MM.1S (cell line): Measurements from ENCODE around the gene KIF5A.

Source experiments
- DNase-seq: peaks from one replicate; pipeline ENCODE4 v3.0.0-alpha.2; 2015
- H2AFZ ChIP-seq: fragments of 300-600 bp; sonication (generic); 2 replicates; pipeline ENCODE4 v1.6.0; 2016; ENCODE audit warnings: antibody characterized with exemption, low read length
- H3F3A ChIP-seq: fragments of 300-600 bp; sonication (generic); 2 replicates; pipeline ENCODE4 v1.6.1; 2016; ENCODE audit warnings: mild to moderate bottlenecking, antibody characterized with exemption, low read length, moderate library complexity, mixed read lengths; ENCODE audit not compliant: insufficient read depth
- H3K27ac ChIP-seq: fragments of 300-600 bp; sonication (generic); 2 replicates; pipeline ENCODE4 v1.5.1; 2016; ENCODE audit warnings: mild to moderate bottlenecking, low read length
- H3K27me3 ChIP-seq: fragments of 300-600 bp; sonication (generic); replicated peaks from 2 replicates; pipeline ENCODE4 v1.6.0; 2016; ENCODE audit warnings: low read length; ENCODE audit not compliant: insufficient read depth
- H3K36me3 ChIP-seq: fragments of 300-600 bp; sonication (generic); replicated peaks from 2 replicates; pipeline ENCODE4 v1.6.1; 2016; ENCODE audit warnings: mild to moderate bottlenecking, low read length, mixed read lengths; ENCODE audit not compliant: insufficient read depth
- H3K4me1 ChIP-seq: fragments of 300-600 bp; sonication (generic); 2 replicates; pipeline ENCODE4 v1.6.1; 2016; ENCODE audit warnings: low read length, mixed read lengths
- H3K4me2 ChIP-seq: fragments of 300-600 bp; sonication (generic); 2 replicates; pipeline ENCODE4 v1.6.0; 2016; ENCODE audit warnings: low read depth, low read length
- H3K4me3 ChIP-seq: fragments of 300-600 bp; sonication (generic); 2 replicates; pipeline ENCODE4 v1.5.1; 2016; ENCODE audit warnings: low read length, mixed read lengths
- H3K79me2 ChIP-seq: fragments of 300-600 bp; sonication (generic); 2 replicates; pipeline ENCODE4 v1.6.1; 2016; ENCODE audit warnings: mixed run types, low read length, mixed read lengths
- H3K9ac ChIP-seq: fragments of 300-600 bp; sonication (generic); 2 replicates; pipeline ENCODE4 v1.6.1; 2016; ENCODE audit warnings: low read length, mixed read lengths
- H3K9me2 ChIP-seq: fragments of 300-600 bp; sonication (generic); replicated peaks from 2 replicates; pipeline ENCODE4 v1.6.1; 2016; ENCODE audit warnings: mild to moderate bottlenecking, low read length, mixed read lengths; ENCODE audit not compliant: insufficient read depth
- H3K9me3 ChIP-seq: fragments of 300-600 bp; sonication (generic); replicated peaks from 2 replicates; pipeline ENCODE4 v1.6.1; 2016; ENCODE audit warnings: mild to moderate bottlenecking, low read length, mixed read lengths; ENCODE audit not compliant: insufficient read depth
- H4K20me1 ChIP-seq: fragments of 300-600 bp; sonication (generic); 2 replicates; pipeline ENCODE4 v1.6.1; 2016; ENCODE audit warnings: mild to moderate bottlenecking, low read length, moderate library complexity, mixed read lengths; ENCODE audit not compliant: insufficient read depth
- EZH2 ChIP-seq: fragments of 300-600 bp; sonication (generic); optimal IDR thresholded peaks from 2 replicates; pipeline ENCODE3; 2017; ENCODE audit warnings: low read depth, mild to moderate bottlenecking, antibody characterized with exemption, low read length, mixed read lengths
- EZH2phosphoT487 ChIP-seq: fragments of 300-600 bp; sonication (generic); IDR thresholded peaks from 2 replicates; pipeline ENCODE4 v1.6.1; 2018; ENCODE audit warnings: antibody characterized with exemption, low read length
- TF ChIP-seq, protein P1 (sequence below): fragments of 300-600 bp; sonication (generic); IDR thresholded peaks from 2 replicates; pipeline ENCODE4 v1.5.1; 2016; ENCODE audit warnings: antibody characterized with exemption, low read length, mixed read lengths

KIF5A gene

DNA sequence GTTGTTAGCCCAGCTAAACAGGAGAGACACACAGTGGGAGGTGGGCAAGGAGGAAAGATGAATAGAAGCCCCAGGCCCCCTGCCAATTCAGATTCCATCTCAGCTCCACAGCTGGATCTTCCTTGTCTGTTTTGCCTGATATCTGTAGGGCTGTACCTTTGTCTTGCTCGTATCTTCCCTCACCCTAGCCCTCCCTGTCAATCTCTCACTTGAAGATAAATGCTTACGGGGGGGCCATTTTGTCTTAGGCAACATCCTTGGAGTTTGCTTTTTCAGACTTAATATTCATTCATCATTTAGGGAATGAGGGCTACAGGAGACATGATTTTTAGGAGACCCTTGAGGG, 2.4 kb downstream of the KIF5A start:
- no peak for TF ChIP-seq EZH2phosphoT487
- TF ChIP-seq, protein P1, sequence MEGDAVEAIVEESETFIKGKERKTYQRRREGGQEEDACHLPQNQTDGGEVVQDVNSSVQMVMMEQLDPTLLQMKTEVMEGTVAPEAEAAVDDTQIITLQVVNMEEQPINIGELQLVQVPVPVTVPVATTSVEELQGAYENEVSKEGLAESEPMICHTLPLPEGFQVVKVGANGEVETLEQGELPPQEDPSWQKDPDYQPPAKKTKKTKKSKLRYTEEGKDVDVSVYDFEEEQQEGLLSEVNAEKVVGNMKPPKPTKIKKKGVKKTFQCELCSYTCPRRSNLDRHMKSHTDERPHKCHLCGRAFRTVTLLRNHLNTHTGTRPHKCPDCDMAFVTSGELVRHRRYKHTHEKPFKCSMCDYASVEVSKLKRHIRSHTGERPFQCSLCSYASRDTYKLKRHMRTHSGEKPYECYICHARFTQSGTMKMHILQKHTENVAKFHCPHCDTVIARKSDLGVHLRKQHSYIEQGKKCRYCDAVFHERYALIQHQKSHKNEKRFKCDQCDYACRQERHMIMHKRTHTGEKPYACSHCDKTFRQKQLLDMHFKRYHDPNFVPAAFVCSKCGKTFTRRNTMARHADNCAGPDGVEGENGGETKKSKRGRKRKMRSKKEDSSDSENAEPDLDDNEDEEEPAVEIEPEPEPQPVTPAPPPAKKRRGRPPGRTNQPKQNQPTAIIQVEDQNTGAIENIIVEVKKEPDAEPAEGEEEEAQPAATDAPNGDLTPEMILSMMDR = no peak
- TF ChIP-seq EZH2 = no peak
- H3K4me2 ChIP-seq = no peak overlapping the region
- no peak overlapping the region for H3K9ac ChIP-seq
- no peaks in the 10 kb centered on the region for H3K9me3 ChIP-seq
- no peak overlapping the region for H2AFZ ChIP-seq
- no peak overlapping the region for H3K4me3 ChIP-seq
- no peaks in the 10 kb centered on the region for H4K20me1 ChIP-seq
- no peak overlapping the region for H3K27ac ChIP-seq
- no peak for DNase-seq
- no peaks in the 10 kb centered on the region for H3F3A ChIP-seq
- H3K36me3 ChIP-seq = no peaks in the 10 kb centered on the region
- H3K27me3 ChIP-seq = peaks cover 25% of the 10 kb centered on the region
- no peaks in the 10 kb centered on the region; the same call in 1 of the 2 replicates for H3K4me1 ChIP-seq
- no peaks in the 10 kb centered on the region for H3K79me2 ChIP-seq
- H3K9me2 ChIP-seq = no peaks in the 10 kb centered on the region

DNA sequence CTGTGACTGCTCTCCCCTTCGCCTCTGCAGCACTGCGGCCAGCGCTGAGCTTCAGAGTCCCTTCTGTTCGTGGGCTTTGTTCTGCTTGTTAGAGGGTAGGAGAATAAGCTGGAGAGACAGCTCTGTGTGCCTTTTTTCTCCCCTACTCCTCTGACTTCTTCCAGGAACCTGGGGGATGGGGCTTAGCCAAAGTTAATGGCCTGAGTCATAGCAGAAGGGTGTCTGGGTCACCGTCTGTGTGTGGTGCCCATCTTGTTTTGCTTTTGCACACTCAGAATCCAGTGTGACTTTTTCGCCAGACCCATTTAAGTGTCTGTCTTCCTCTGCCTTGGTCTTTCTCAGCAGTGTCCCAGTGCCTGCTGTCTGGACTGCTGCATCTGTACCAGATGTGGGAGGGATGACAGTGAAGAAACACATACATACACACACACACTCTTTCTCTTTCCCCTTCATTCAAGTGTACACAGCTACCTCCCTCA, 3.0 kb downstream of the KIF5A start:
- H3K79me2 ChIP-seq = no peaks in the 10 kb centered on the region
- H3K4me2 ChIP-seq = no peak overlapping the region

DNA sequence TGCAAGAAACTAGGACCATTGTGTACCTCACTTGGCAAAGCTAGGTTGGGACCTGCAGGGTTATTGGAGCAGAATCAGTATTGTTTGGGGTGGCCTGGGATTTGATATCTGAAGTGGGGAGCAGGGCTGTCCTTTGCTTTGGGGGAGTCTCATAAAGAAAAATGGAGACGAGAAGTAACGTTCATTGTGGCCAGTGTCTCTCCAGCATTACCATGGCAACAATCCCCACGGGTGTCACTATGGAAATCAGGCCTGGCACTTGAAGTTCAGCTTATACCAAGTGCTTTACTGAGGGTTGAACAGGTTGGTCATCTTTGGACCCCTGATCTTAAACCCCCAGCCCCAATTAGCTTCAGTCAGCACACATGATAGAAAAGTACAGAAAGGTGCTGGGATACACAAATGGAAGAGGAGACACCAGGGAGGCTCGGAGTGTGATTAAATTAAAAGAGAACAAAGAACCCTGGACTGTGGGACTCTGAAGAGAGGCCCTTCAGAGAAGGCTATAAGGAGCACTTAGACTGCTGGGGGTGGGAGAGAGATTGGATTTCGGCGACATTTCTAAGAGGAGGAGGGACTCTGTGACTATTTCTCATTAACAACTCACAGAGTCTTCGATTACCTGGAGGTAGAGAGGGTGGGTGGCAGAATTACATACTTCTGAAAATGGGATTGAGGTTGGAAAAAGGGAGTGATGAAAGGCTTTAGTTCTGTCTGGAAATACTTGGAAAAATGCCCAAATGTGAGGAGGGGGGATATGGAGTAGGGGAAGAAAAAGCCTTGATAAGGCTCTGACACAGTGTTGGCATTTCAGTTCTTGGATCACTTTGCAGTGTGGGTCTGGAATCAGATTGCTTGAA, 3.7 kb downstream of the KIF5A start:
- DNase-seq = no peak
- no peaks in the 10 kb centered on the region for H3F3A ChIP-seq
- no peak overlapping the region for H3K9ac ChIP-seq
- H3K4me2 ChIP-seq = no peak overlapping the region
- H3K27ac ChIP-seq = no peak overlapping the region
- H3K4me1 ChIP-seq = no peaks in the 10 kb centered on the region
- H3K9me2 ChIP-seq = no peaks in the 10 kb centered on the region
- H3K9me3 ChIP-seq = no peaks in the 10 kb centered on the region
- no peaks in the 10 kb centered on the region for H3K36me3 ChIP-seq
- peaks cover 15% of the 10 kb centered on the region for H3K27me3 ChIP-seq
- no peaks in the 10 kb centered on the region for H3K79me2 ChIP-seq
- no peak overlapping the region for H2AFZ ChIP-seq
- no peak overlapping the region for H3K4me3 ChIP-seq
- TF ChIP-seq EZH2phosphoT487 = no peak
- TF ChIP-seq, protein P1 = no peak
- TF ChIP-seq EZH2 = no peak
- no peaks in the 10 kb centered on the region for H4K20me1 ChIP-seq

More for the DNA sequence above, 3.0 kb downstream of the KIF5A start:
- no peaks in the 10 kb centered on the region for H3K9me2 ChIP-seq
- H3K9me3 ChIP-seq = no peaks in the 10 kb centered on the region
- no peak overlapping the region for H3K27ac ChIP-seq
- H3K36me3 ChIP-seq = no peaks in the 10 kb centered on the region
- H4K20me1 ChIP-seq = no peaks in the 10 kb centered on the region
- peaks cover 22% of the 10 kb centered on the region for H3K27me3 ChIP-seq
- H3K4me1 ChIP-seq = no peaks in the 10 kb centered on the region
- no peaks in the 10 kb centered on the region for H3F3A ChIP-seq
- TF ChIP-seq EZH2 (no peak), EZH2phosphoT487 (no peak)
- TF ChIP-seq, protein P1 = no peak
- no peak overlapping the region for H2AFZ ChIP-seq
- DNase-seq = no peak
- H3K4me3 ChIP-seq = no peak overlapping the region
- no peak overlapping the region for H3K9ac ChIP-seq
